ENCODE measurements around the gene NUP214. TPM values are rescaled to one million over a fixed set of nuclear protein-coding genes. Genes with fewer than 3 reads are reported as not detected.
A peak's percentile ranks its signal among the peaks of the same experiment; 100 is the strongest.

Gene NUP214
- total and polyA plus RNA-seq, 7 donors = 11.8 to 28.1 (median 20.1) TPM

DNA sequence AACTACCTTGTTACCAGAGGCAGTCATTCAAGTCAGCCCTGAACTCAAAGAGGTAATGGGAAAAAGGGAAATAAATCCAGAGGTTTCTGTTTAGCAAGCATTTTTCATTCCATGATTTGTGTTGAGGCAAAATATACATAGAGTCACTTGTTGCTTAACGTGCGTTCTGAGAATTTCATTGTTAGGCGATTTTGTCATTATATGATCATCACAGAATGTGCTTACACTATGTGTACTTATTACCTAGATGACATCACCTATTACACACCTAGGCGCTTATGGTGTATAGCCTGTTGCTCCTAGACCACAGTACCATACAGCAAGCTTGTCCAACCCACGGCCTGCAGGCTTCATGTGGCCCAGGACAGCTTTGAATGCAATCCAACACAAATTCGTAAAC is 36.2 kb downstream of the NUP214 start:
- ATAC-seq = no peak

DNA sequence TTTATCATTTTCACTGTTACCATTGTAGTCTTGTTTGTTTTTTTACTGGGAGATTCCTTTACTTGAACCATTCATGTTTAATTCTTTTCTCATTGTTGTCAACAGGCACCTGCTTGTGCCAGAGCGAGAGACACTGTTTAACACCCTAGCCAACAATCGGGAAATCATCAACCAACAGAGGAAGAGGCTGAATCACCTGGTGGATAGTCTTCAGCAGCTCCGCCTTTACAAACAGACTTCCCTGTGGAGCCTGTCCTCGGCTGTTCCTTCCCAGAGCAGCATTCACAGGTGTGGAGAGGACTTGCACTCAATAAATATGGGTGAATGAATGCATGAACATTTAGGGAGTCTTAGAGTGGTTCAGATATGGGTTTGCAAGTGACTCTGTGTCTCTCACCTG is 37.5 kb downstream of the NUP214 start:
- no peak for ATAC-seq
- Histone ChIP-seq H3K4me3 (no peak overlapping the region), H3K27ac (no peak overlapping the region), H3K27me3 (ENCODE audit: insufficient read depth in 3 of 3, low read length in 2 of 3) (no peaks in the 10 kb centered on the region), H3K4me1 (no peaks in the 10 kb centered on the region), H3K9me3 (no peaks in the 10 kb centered on the region), H3K36me3 (ENCODE audit: insufficient read depth in 1 of 2, low read depth in 1 of 2) (peaks cover 14 to 82% of the 10 kb centered on the region in 2 donors)
- TF ChIP-seq, protein P1, sequence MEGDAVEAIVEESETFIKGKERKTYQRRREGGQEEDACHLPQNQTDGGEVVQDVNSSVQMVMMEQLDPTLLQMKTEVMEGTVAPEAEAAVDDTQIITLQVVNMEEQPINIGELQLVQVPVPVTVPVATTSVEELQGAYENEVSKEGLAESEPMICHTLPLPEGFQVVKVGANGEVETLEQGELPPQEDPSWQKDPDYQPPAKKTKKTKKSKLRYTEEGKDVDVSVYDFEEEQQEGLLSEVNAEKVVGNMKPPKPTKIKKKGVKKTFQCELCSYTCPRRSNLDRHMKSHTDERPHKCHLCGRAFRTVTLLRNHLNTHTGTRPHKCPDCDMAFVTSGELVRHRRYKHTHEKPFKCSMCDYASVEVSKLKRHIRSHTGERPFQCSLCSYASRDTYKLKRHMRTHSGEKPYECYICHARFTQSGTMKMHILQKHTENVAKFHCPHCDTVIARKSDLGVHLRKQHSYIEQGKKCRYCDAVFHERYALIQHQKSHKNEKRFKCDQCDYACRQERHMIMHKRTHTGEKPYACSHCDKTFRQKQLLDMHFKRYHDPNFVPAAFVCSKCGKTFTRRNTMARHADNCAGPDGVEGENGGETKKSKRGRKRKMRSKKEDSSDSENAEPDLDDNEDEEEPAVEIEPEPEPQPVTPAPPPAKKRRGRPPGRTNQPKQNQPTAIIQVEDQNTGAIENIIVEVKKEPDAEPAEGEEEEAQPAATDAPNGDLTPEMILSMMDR (IDR thresholded peaks at IDR 0.05) = no peak
- WGBS, 3 donors = 93 to 98% (median 95%) methylated on average over 4 of the region's 4 CpGs
- intact Hi-C loops (cut with DNase I) = no loop called here
- DNase-seq = no peak

More for the DNA sequence above, 36.2 kb downstream of the NUP214 start:
- Histone ChIP-seq H3K27ac (no peak overlapping the region), H3K9me3 (no peaks in the 10 kb centered on the region), H3K27me3 (ENCODE audit: insufficient read depth in 3 of 3, low read length in 2 of 3) (no peaks in the 10 kb centered on the region), H3K4me1 (no peaks in the 10 kb centered on the region), H3K36me3 (ENCODE audit: insufficient read depth in 1 of 2, low read depth in 1 of 2) (peaks cover 14 to 94% of the 10 kb centered on the region in 2 donors), H3K4me3 (no peak overlapping the region)
- DNase-seq = no peak
- 92 to 95% (median 93%) methylated on average over 6 of the region's 6 CpGs for WGBS, 3 donors
- TF ChIP-seq, protein P1 (IDR thresholded peaks at IDR 0.05) = no peak
- intact Hi-C loops (cut with DNase I) = no loop called here

DNA sequence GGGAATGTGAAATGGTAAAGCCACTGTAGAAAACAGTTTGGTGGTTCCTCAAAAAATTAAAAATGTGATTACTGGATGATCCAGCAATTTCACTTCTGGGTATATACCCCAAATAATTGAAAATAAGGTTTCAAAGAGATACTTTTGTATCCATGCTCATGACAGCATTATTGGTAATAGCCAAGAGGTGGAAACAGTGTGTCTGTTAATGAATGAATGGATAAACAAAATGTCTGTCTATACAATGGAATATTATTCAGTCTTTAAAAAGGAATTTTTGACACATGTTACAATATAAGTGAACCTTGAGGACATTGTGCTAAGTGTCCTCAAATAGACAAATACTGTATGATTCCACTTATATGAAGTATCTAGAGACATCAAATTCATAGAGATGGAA is 40.1 kb downstream of the NUP214 start:
- intact Hi-C loops (cut with DNase I) = no loop called here
- Histone ChIP-seq H3K4me1 (no peaks in the 10 kb centered on the region), H3K9me3 (no peaks in the 10 kb centered on the region), H3K27me3 (ENCODE audit: insufficient read depth in 3 of 3, low read length in 2 of 3) (no peaks in the 10 kb centered on the region), H3K4me3 (no peak overlapping the region), H3K36me3 (ENCODE audit: insufficient read depth in 1 of 2, low read depth in 1 of 2) (peaks cover 12 to 64% of the 10 kb centered on the region in 2 donors), H3K27ac (no peak overlapping the region)
- TF ChIP-seq, protein P1 (IDR thresholded peaks at IDR 0.05) = no peak
- ATAC-seq = no peak
- DNase-seq = no peak

DNA sequence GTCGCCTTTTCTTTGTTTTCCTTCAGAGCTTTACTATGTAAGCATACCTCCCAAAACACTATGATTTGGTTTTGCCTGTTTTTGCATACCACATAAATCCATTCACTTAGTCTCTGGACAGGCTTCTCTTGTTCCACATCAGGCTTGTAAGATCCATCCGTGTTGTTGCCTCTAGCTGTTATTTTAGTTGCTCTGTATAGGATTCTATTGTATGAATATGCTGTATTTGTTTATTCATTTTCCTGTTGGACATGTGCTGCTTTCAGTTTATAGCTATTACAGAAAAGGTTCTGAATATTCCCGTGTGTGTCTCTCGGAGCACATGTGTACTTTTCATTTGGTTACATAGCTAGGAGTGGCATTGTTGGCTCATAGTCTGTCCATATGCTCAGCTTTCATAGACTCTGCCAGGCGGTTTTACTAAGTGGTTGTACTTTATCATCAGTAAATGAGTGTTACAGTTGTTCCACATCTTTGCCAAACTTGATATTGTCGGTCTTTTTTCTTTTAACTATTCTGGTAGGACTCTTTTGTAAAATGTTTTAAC is 41.8 kb downstream of the NUP214 start:
- WGBS, 3 donors = 28 to 40% (median 30%) methylated on average over 6 of the region's 6 CpGs
- ATAC-seq (peak; percentile 49 to 95 (median 78)), DNase-seq (no peak)
- TF ChIP-seq, protein P1 (IDR thresholded peaks at IDR 0.05) = no peak
- H3K4me1 ChIP-seq = no peaks in the 10 kb centered on the region
- H3K27me3 ChIP-seq (ENCODE audit: insufficient read depth in 3 of 3, low read length in 2 of 3) = no peaks in the 10 kb centered on the region
- H3K36me3 ChIP-seq (ENCODE audit: insufficient read depth in 1 of 2, low read depth in 1 of 2) = peaks cover 7 to 47% of the 10 kb centered on the region in 2 donors
- intact Hi-C loops (cut with DNase I) = no loop called here
- H3K27ac ChIP-seq = no peak overlapping the region
- H3K4me3 ChIP-seq = no peak overlapping the region
- H3K9me3 ChIP-seq = no peaks in the 10 kb centered on the region

DNA sequence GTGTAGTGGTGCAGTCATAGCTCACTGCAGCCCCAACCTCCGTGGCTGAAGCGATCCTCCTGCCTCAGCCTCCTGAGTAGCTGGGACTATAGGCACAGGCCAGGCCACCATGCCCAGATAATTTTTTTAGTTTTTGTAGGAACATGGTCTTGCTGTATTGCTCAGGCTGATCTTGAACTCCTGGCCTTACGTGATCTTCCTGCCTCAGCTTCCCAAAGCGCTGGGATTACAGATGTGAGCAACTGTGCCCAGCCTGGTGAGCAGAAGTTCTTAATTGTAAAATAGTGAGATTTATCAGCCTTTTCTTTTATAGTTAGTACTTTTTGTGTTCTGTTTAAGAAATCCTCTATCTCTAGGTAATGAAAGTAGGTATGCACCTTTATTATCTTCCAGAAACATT is 42.5 kb downstream of the NUP214 start:
- TF ChIP-seq, protein P1 (IDR thresholded peaks at IDR 0.05) = no peak
- intact Hi-C loops (cut with DNase I) = no loop called here

More for the DNA sequence above, 42.5 kb downstream of the NUP214 start:
- H3K27me3 ChIP-seq (ENCODE audit: insufficient read depth in 3 of 3, low read length in 2 of 3) = no peaks in the 10 kb centered on the region
- H3K4me1 ChIP-seq = no peaks in the 10 kb centered on the region
- DNase-seq (no peak), ATAC-seq (peak in 1 of 4 donors; percentile 45)
- WGBS, 3 donors = 81 to 97% (median 95%) methylated on average over 4 of the region's 4 CpGs
- H3K27ac ChIP-seq = no peak overlapping the region
- H3K36me3 ChIP-seq (ENCODE audit: insufficient read depth in 1 of 2, low read depth in 1 of 2) = peaks cover 4 to 40% of the 10 kb centered on the region in 2 donors
- no peak overlapping the region for H3K4me3 ChIP-seq
- no peaks in the 10 kb centered on the region for H3K9me3 ChIP-seq
